SK-N-SH (cell line): ENCODE measurements around the gene HDLBP. TPM values are rescaled to one million over a fixed set of nuclear protein-coding genes. Genes with fewer than 3 reads are reported as not detected.

Source experiments
- CTCF ChIA-PET: fragments of 300-600, 350-600 bp; formaldehyde crosslinking; extraction: SDS; loops from one replicate; lab custom pipeline; 2021; lab: Yijun Ruan, JAX
- POLR2A ChIA-PET: fragments of 350-600 bp; sonication (Branson Sonifier 250); formaldehyde crosslinking; extraction: SDS; loops from one replicate; lab custom pipeline; 2020; ENCODE audit warnings: antibody characterized with exemption, inconsistent platforms; lab: Yijun Ruan, JAX
- DNase-seq: peaks from one replicate; pipeline ENCODE4 v3.0.0; 2012
- H2AFZ ChIP-seq: fragments of 200-600 bp; sonication (generic); 2 replicates; pipeline ENCODE4 v1.8.1; 2016; ENCODE audit warnings: antibody characterized with exemption, mild to moderate bottlenecking, low read depth
- H3F3A ChIP-seq: fragments of 200-600 bp; sonication (generic); replicated peaks from 2 replicates; pipeline ENCODE3; 2016; ENCODE audit warnings: antibody characterized with exemption, mild to moderate bottlenecking; ENCODE audit not compliant: insufficient read depth
- H3K27ac ChIP-seq, 2 experiments: fragments of 200-500 bp in 1 of 2; fragments of 200-600 bp in 1 of 2; sonication (Bioruptor generic) in 1 of 2; sonication (generic), shearing (Covaris generic) in 1 of 2; 2 replicates each; pipeline versions ENCODE4 v1.5.1 to v1.6.1; 2014 to 2016; ENCODE audit warnings: low read depth in 2 of 2, inconsistent platforms in 1 of 2, low read length in 1 of 2, mild to moderate bottlenecking in 1 of 2, mixed read lengths in 1 of 2
- H3K27me3 ChIP-seq: fragments of 200-600 bp; sonication (generic), shearing (Covaris generic); 2 replicates; pipeline ENCODE4 v1.6.1; 2016; ENCODE audit warnings: mixed run types; ENCODE audit not compliant: insufficient read depth
- H3K36me3 ChIP-seq, 2 experiments: fragments of 200-500 bp in 1 of 2; fragments of 200-600 bp in 1 of 2; sonication (Bioruptor generic) in 1 of 2; sonication (generic) in 1 of 2; replicated peaks in 1 of 2; 2 replicates each; pipeline versions ENCODE3 to v1.5.1; 2014 to 2016; ENCODE audit warnings: low read length in 1 of 2, mild to moderate bottlenecking in 1 of 2; ENCODE audit not compliant: insufficient read depth in 2 of 2, control insufficient read depth in 1 of 2
- H3K4me1 ChIP-seq, 2 experiments: fragments of 200-500 bp in 1 of 2; fragments of 200-600 bp in 1 of 2; sonication (Bioruptor generic) in 1 of 2; sonication (generic), shearing (Covaris generic) in 1 of 2; 2 replicates each; pipeline versions ENCODE4 v1.5.1 to v1.6.1; 2014 to 2016; ENCODE audit warnings: low read depth in 1 of 2, low read length in 1 of 2, mixed run types in 1 of 2; ENCODE audit not compliant: insufficient read depth in 2 of 2, control insufficient read depth in 1 of 2
- H3K4me2 ChIP-seq: fragments of 200-600 bp; sonication (generic), shearing (Covaris generic); 2 replicates; pipeline ENCODE4 v1.6.1; 2017; ENCODE audit warnings: mixed run types
- H3K4me3 ChIP-seq, 2 experiments: fragments of 200-500 bp in 1 of 2; fragments of 200-600 bp in 1 of 2; sonication (Bioruptor generic) in 1 of 2; sonication (generic), shearing (Covaris generic) in 1 of 2; 2 replicates each; pipeline versions ENCODE4 v1.5.1 to v1.8.1; 2014 to 2016; ENCODE audit warnings: low read depth in 2 of 2, inconsistent platforms in 1 of 2, low read length in 1 of 2, mild to moderate bottlenecking in 1 of 2, mixed read lengths in 1 of 2, moderate library complexity in 1 of 2
- H3K79me2 ChIP-seq: fragments of 200-600 bp; sonication (generic); 2 replicates; pipeline ENCODE4 v1.8.1; 2017; ENCODE audit warnings: mild to moderate bottlenecking; ENCODE audit not compliant: insufficient read depth
- H3K9ac ChIP-seq: fragments of 200-600 bp; sonication (generic); 2 replicates; pipeline ENCODE4 v1.6.1; 2017; ENCODE audit warnings: mixed run types
- H3K9me2 ChIP-seq: fragments of 200-600 bp; sonication (generic); 2 replicates; pipeline ENCODE4 v1.6.1; 2017; ENCODE audit warnings: mixed run types
- H3K9me3 ChIP-seq: fragments of 200-600 bp; sonication (generic); 2 replicates; pipeline ENCODE4 v1.6.1; 2017; ENCODE audit warnings: mixed run types, mild to moderate bottlenecking, moderate library complexity
- H4K20me1 ChIP-seq: fragments of 200-600 bp; sonication (generic); 2 replicates; pipeline ENCODE4 v1.6.1; 2017; ENCODE audit warnings: mild to moderate bottlenecking, mixed run types; ENCODE audit not compliant: insufficient read depth
- FOXJ3 ChIP-seq: sonication (generic); formaldehyde crosslinking; IDR thresholded peaks from 2 replicates; pipeline ENCODE4 v1.5.1; 2020; ENCODE audit warnings: mild to moderate bottlenecking, missing genetic modification reagents
- GABPA ChIP-seq: IDR thresholded peaks from 2 replicates; pipeline ENCODE4 v1.4.0; 2012; ENCODE audit warnings: low read depth, mild to moderate bottlenecking
- MXI1 ChIP-seq: IDR thresholded peaks from 2 replicates; pipeline ENCODE4 v1.6.1; 2012; ENCODE audit warnings: mild to moderate bottlenecking, low read depth, low read length, improper control_type of control experiment
- NFIC ChIP-seq: IDR thresholded peaks from 2 replicates; pipeline ENCODE4 v1.4.0; 2012; ENCODE audit warnings: borderline replicate concordance
- POLR2AphosphoS5 ChIP-seq: IDR thresholded peaks from 2 replicates; pipeline ENCODE4 v1.6.1; 2012; ENCODE audit warnings: low read depth, low read length
- RAD21 ChIP-seq: IDR thresholded peaks from 2 replicates; pipeline ENCODE4 v1.6.1; 2012; ENCODE audit warnings: mild to moderate bottlenecking, low read length
- RCOR1 ChIP-seq: fragments of 150-350 bp; IDR thresholded peaks from 2 replicates; pipeline ENCODE4 v1.6.1; 2017; ENCODE audit warnings: antibody characterized with exemption, low read length
- REST ChIP-seq: IDR thresholded peaks from 2 replicates; pipeline ENCODE4 v1.6.1; 2012; ENCODE audit warnings: mild to moderate bottlenecking, low read depth, low read length, moderate library complexity
- USF1 ChIP-seq: IDR thresholded peaks from 2 replicates; pipeline ENCODE4 v1.4.0; 2012; ENCODE audit warnings: low read depth, borderline replicate concordance
- USF2 ChIP-seq: fragments of 150-350 bp; IDR thresholded peaks from 2 replicates; pipeline ENCODE4 v1.6.1; 2017; ENCODE audit warnings: antibody characterized with exemption, low read length, low read depth, borderline replicate concordance
- YY1 ChIP-seq: IDR thresholded peaks from 2 replicates; pipeline ENCODE4 v1.4.0; 2012; ENCODE audit warnings: low read depth, mild to moderate bottlenecking
- ZBTB33 ChIP-seq: IDR thresholded peaks from 2 replicates; pipeline ENCODE4 v1.4.0; 2012; ENCODE audit warnings: low read depth, borderline replicate concordance
- WGBS: methylation state at CpG from one replicate; pipeline ENCODE4 v1.1.6; 2017; ENCODE audit warnings: low lambda C conversion rate; 5-methylcytosine and 5-hydroxymethylcytosine counted together
- polyA plus RNA-seq, 3 experiments: library from polyadenylated mRNA; depleted of rRNA; stranded (reverse); fragments of >200 nt; gene quantifications; 2 replicates each; pipeline ENCODE4 v1.2.3, GENCODE V29; 2012

The HDLBP gene
- polyA plus RNA-seq, 1 of the 3 experiments (the other 2 are of a cell fraction): 263 TPM

GRCh38 chr2:241239552-241240202 is 75.8 kb downstream of the HDLBP start (continued):
- TF ChIP-seq USF1 (no peak), YY1 (no peak)

GRCh38 chr2:241238693-241239198 is 76.7 kb downstream of the HDLBP start:
- no peak overlapping the region for H3K4me3 ChIP-seq
- 77% methylated on average over 5 of the region's 5 CpGs for WGBS
- TF ChIP-seq USF2: no peak
- no peak for TF ChIP-seq NFIC
- TF ChIP-seq REST: no peak
- no peak for TF ChIP-seq POLR2AphosphoS5
- TF ChIP-seq GABPA: no peak
- TF ChIP-seq MXI1: no peak
- no peak for TF ChIP-seq ZBTB33
- no peak for TF ChIP-seq FOXJ3 (CRISPR knock-in tag)
- no peak for TF ChIP-seq RAD21
- TF ChIP-seq RCOR1: no peak
- H3K9me2 ChIP-seq: no peaks in the 10 kb centered on the region
- no peaks in the 10 kb centered on the region for H3K27me3 ChIP-seq
- H4K20me1 ChIP-seq: peaks cover 50% of the 10 kb centered on the region
- H3K9ac ChIP-seq: no peak overlapping the region
- H3K4me2 ChIP-seq: no peak overlapping the region
- H3K27ac ChIP-seq: no peak overlapping the region
- H3K4me1 ChIP-seq: no peaks in the 10 kb centered on the region
- H3K9me3 ChIP-seq: no peaks in the 10 kb centered on the region
- CTCF ChIA-PET: no interaction called here
- H3F3A ChIP-seq: no peaks in the 10 kb centered on the region
- POLR2A ChIA-PET: no interaction called here
- H2AFZ ChIP-seq: no peak overlapping the region
- H3K79me2 ChIP-seq: peaks cover 44% of the 10 kb centered on the region
- no peak for DNase-seq
- H3K36me3 ChIP-seq: peaks cover 78 to 95% of the 10 kb centered on the region in 2 experiments
